CD14-positive monocyte (primary cell): ENCODE data around the gene MSANTD3. TPM values are rescaled to one million over a fixed set of nuclear protein-coding genes. Genes with fewer than 3 reads are reported as not detected.

ENCODE experiments used
- DNase-seq, 3 donors: peaks; one replicate each; pipeline ENCODE4 v3.0.0-alpha.2; 2011 to 2022
- H2AFZ ChIP-seq: 2 replicates; pipeline ENCODE4 v1.6.0; 2012; ENCODE audit warnings: mild to moderate bottlenecking, low read depth, low read length, inconsistent platforms; ENCODE audit not compliant: insufficient read depth, poor library complexity, severe bottlenecking
- H3K27ac ChIP-seq, 2 donors: 1 replicate in 1 of 2; 2 replicates in 1 of 2; pipeline ENCODE4 v1.5.1; 2012 to 2013; ENCODE audit warnings: low read length in 2 of 2, control low read depth in 1 of 2, inconsistent platforms in 1 of 2, low read depth in 1 of 2, mild to moderate bottlenecking in 1 of 2
- H3K27me3 ChIP-seq, 2 donors: one replicate each; pipeline versions ENCODE4 v1.6.0 to v1.6.1; 2011 to 2013; ENCODE audit warnings: low read length in 2 of 2; ENCODE audit not compliant: control insufficient read depth in 2 of 2, insufficient read depth in 2 of 2
- H3K36me3 ChIP-seq, 2 donors: replicated peaks in 1 of 2; 1 replicate in 1 of 2; 2 replicates in 1 of 2; pipeline versions ENCODE4 v1.5.1 to v1.6.1; 2012 to 2013; ENCODE audit warnings: low read length in 2 of 2, control low read depth in 1 of 2, inconsistent platforms in 1 of 2, mild to moderate bottlenecking in 1 of 2; ENCODE audit not compliant: insufficient read depth in 2 of 2, control insufficient read depth in 1 of 2
- H3K4me1 ChIP-seq, 2 donors: 1 replicate in 1 of 2; 2 replicates in 1 of 2; pipeline versions ENCODE4 v1.5.1 to v1.6.1; 2012 to 2013; ENCODE audit warnings: low read length in 2 of 2, control low read depth in 1 of 2, inconsistent platforms in 1 of 2, mild to moderate bottlenecking in 1 of 2, moderate library complexity in 1 of 2; ENCODE audit not compliant: insufficient read depth in 2 of 2, control insufficient read depth in 1 of 2
- H3K4me2 ChIP-seq: replicated peaks from 2 replicates; pipeline ENCODE3; 2012; ENCODE audit warnings: low read length, moderate library complexity, mild to moderate bottlenecking; ENCODE audit not compliant: poor library complexity, severe bottlenecking; ENCODE audit errors: extremely low read depth
- H3K4me3 ChIP-seq, 3 experiments: fragments of 200-600 bp in 1 of 3; sonication (generic) in 1 of 3; replicated peaks in 1 of 3; 1 replicate in 2 of 3; 2 replicates in 1 of 3; pipeline ENCODE4 v1.5.1; 2011 to 2013; ENCODE audit warnings: low read length in 3 of 3, mild to moderate bottlenecking in 3 of 3, control low read depth in 2 of 3, low read depth in 2 of 3, inconsistent platforms in 1 of 3, moderate library complexity in 1 of 3
- H3K79me2 ChIP-seq: 2 replicates; pipeline ENCODE4 v1.6.0; 2012; ENCODE audit warnings: mild to moderate bottlenecking, control low read depth, inconsistent platforms, low read length, moderate library complexity; ENCODE audit not compliant: insufficient read depth
- H3K9ac ChIP-seq: 2 replicates; pipeline ENCODE4 v1.6.0; 2017; ENCODE audit warnings: low read length, mild to moderate bottlenecking; ENCODE audit not compliant: insufficient read depth, poor library complexity, severe bottlenecking
- H3K9me3 ChIP-seq, 2 donors: replicated peaks in 1 of 2; 1 replicate in 1 of 2; 2 replicates in 1 of 2; pipeline versions ENCODE4 v1.5.1 to v1.6.1; 2012 to 2013; ENCODE audit warnings: low read length in 2 of 2, control low read depth in 1 of 2; ENCODE audit not compliant: control insufficient read depth in 1 of 2, insufficient read depth in 1 of 2
- H4K20me1 ChIP-seq: 2 replicates; pipeline ENCODE4 v1.6.0; 2012; ENCODE audit warnings: mild to moderate bottlenecking, low read length, control low read depth, moderate library complexity; ENCODE audit not compliant: insufficient read depth
- H3K27ac Mint-ChIP-seq, 7 donors: one replicate each; pipeline ENCODE4 v1.8.0; 2020; ENCODE audit warnings: mild to moderate bottlenecking in 7 of 7, mixed read lengths in 7 of 7, moderate library complexity in 6 of 7, inconsistent platforms in 2 of 7
- H3K27me3 Mint-ChIP-seq, 3 donors: one replicate each; pipeline ENCODE4 v1.8.0; 2021 to 2022; ENCODE audit warnings: low read depth in 3 of 3, mild to moderate bottlenecking in 3 of 3, mixed read lengths in 3 of 3, moderate library complexity in 3 of 3, inconsistent platforms in 1 of 3
- H3K36me3 Mint-ChIP-seq, 2 donors: one replicate each; pipeline ENCODE4 v1.8.0; 2020; ENCODE audit warnings: mixed read lengths in 2 of 2, inconsistent platforms in 1 of 2, mild to moderate bottlenecking in 1 of 2
- H3K4me1 Mint-ChIP-seq: one replicate; pipeline ENCODE4 v1.8.0; 2020; ENCODE audit warnings: mild to moderate bottlenecking, mixed read lengths
- H3K4me3 Mint-ChIP-seq, 2 donors: one replicate each; pipeline ENCODE4 v1.8.0; 2020; ENCODE audit warnings: mild to moderate bottlenecking in 2 of 2, mixed read lengths in 2 of 2, moderate library complexity in 1 of 2
- H3K9me3 Mint-ChIP-seq, 7 donors: one replicate each; pipeline ENCODE4 v1.8.0; 2020 to 2022; ENCODE audit warnings: mixed read lengths in 7 of 7, mild to moderate bottlenecking in 6 of 7, moderate library complexity in 6 of 7, inconsistent platforms in 2 of 7
- WGBS: methylation state at CpG from one replicate; pipeline ENCODE4 v1.1.5; 2013; ENCODE audit warnings: missing lambda C conversion rate; ENCODE audit not compliant: insufficient coverage; 5-methylcytosine and 5-hydroxymethylcytosine counted together
- intact Hi-C, 2 donors: fragments of 100-400 bp; cut with micrococcal nuclease; formaldehyde crosslinking; loops; one replicate each; pipeline versions ENCODE4 v1.15.0 to v1.15.1; 2023
- polyA plus RNA-seq, 3 donors: library from polyadenylated mRNA; depleted of rRNA in 1 of 3; unstranded in 2 of 3; stranded (reverse) in 1 of 3; fragments of 300-500 nt in 2 of 3; fragments of >200 nt in 1 of 3; fragmentation: Illumina TruSeq in 2 of 3; gene quantifications; 1 replicate in 2 of 3; 2 replicates in 1 of 3; pipeline ENCODE4 v1.2.3, GENCODE V29; 2012 to 2021
- TF ChIP-seq, protein P1 (sequence below): fragments of 200-600 bp; IDR thresholded peaks from one replicate; pipeline ENCODE4 v1.8.0; 2022; ENCODE audit warnings: antibody characterized with exemption, mild to moderate bottlenecking

MSANTD3 gene
- polyA plus RNA-seq, 3 donors = 0.82 to 1.7 (median 1.1) TPM

DNA sequence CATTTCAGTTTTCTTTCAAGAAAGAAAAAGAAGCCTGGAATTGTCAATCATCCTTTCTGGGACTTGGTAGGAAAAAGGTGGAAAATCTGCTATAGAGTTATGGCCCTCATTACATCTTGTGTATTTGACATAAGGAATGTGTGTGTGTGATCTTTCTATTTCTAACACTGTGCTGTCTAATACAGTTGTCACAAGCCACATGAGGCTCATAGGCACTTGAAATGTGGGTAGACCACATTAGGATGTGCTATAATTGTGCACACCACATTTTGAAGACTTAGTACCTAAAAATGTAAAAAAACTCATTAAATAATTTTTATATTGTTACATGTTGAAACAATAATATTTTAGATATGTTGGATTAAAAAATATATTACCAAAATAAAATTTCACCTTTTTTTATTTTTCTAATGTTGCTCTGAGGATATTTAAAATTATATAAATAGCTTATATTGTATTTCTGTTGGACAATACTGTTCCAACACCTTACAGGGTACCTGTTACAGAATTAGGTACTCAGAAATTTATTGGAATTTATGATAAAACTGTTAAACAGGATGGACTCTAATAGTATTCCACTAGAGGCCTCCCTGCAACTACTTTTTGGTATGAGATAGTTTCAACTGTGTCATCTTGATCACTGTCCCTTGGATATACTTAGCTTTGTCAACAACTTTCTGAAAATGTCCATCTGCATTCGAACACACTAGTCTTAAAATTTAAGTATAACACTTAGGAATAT lies 18.4 kb downstream of the MSANTD3 start:
- no peaks in the 10 kb centered on the region for H3K79me2 ChIP-seq
- Mint-ChIP-seq H3K27me3 (peaks cover 0 to 1% (median 0%) of the 10 kb centered on the region in 3 donors), H3K36me3 (peaks cover 1 to 20% of the 10 kb centered on the region in 2 donors), H3K4me1 (peaks cover 13% of the 10 kb centered on the region), H3K4me3 (no peak overlapping the region), H3K27ac (no peak overlapping the region), H3K9me3 (no peaks in the 10 kb centered on the region)
- no peaks in the 10 kb centered on the region for H3K9me3 ChIP-seq
- H4K20me1 ChIP-seq = no peaks in the 10 kb centered on the region
- no peak overlapping the region for H2AFZ ChIP-seq
- H3K4me3 ChIP-seq = no peak overlapping the region
- TF ChIP-seq, protein P1, sequence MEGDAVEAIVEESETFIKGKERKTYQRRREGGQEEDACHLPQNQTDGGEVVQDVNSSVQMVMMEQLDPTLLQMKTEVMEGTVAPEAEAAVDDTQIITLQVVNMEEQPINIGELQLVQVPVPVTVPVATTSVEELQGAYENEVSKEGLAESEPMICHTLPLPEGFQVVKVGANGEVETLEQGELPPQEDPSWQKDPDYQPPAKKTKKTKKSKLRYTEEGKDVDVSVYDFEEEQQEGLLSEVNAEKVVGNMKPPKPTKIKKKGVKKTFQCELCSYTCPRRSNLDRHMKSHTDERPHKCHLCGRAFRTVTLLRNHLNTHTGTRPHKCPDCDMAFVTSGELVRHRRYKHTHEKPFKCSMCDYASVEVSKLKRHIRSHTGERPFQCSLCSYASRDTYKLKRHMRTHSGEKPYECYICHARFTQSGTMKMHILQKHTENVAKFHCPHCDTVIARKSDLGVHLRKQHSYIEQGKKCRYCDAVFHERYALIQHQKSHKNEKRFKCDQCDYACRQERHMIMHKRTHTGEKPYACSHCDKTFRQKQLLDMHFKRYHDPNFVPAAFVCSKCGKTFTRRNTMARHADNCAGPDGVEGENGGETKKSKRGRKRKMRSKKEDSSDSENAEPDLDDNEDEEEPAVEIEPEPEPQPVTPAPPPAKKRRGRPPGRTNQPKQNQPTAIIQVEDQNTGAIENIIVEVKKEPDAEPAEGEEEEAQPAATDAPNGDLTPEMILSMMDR = no peak
- H3K9ac ChIP-seq = no peak overlapping the region
- WGBS = no CpG with 5 or more reads among the region's 1 CpG
- intact Hi-C loops = no loop called here
- no peak overlapping the region for H3K4me2 ChIP-seq
- H3K27ac ChIP-seq = no peak overlapping the region
- no peaks in the 10 kb centered on the region for H3K27me3 ChIP-seq
- peaks cover 5 to 7% of the 10 kb centered on the region in 2 donors for H3K4me1 ChIP-seq
- H3K36me3 ChIP-seq = no peaks in the 10 kb centered on the region
- DNase-seq = no peak

DNA sequence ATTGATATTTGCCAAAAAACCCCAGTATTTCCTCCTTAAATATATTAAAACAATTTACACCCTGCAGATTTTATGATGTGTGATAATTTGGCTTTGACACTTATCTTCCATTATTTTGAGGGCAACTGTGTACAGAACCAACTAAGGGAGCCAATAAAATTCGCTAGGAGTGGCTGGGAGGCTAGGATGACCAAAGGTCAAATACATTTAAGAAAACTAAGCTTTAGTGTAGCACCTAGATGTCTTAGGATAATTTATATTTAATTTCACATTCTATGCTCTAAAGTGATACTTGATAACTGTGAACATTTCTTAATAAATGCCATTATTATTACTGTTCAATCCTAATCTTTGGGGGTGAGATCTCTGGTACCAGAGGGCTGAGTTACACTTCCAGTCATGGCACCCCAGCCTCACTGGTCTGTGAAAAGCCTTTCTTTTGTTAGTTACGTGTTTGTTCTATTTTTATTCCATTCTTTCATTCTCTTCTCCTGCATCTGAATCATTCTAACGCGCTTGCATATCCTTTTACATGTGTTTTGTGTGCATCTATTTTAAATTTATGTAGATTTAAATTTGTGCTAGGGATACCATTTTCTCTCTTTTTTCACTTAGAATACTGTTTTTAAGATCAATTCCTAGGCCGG lies 19.1 kb downstream of the MSANTD3 start:
- Histone ChIP-seq H3K79me2 (no peaks in the 10 kb centered on the region), H3K9ac (no peak overlapping the region), H3K4me2 (no peak overlapping the region), H4K20me1 (no peaks in the 10 kb centered on the region), H2AFZ (no peak overlapping the region), H3K4me3 (no peak overlapping the region), H3K36me3 (no peaks in the 10 kb centered on the region), H3K27ac (no peak overlapping the region), H3K9me3 (no peaks in the 10 kb centered on the region), H3K27me3 (no peaks in the 10 kb centered on the region), H3K4me1 (peaks cover 5 to 7% of the 10 kb centered on the region in 2 donors)
- TF ChIP-seq, protein P1 = no peak
- Mint-ChIP-seq H3K27me3 (peaks cover 0 to 1% (median 0%) of the 10 kb centered on the region in 3 donors), H3K36me3 (peaks cover 1 to 20% of the 10 kb centered on the region in 2 donors), H3K27ac (peak overlapping the region in 1 of 7 donors; percentile 15), H3K4me1 (peaks cover 13% of the 10 kb centered on the region), H3K9me3 (no peaks in the 10 kb centered on the region), H3K4me3 (no peak overlapping the region)
- intact Hi-C loops = no loop called here
- no peak for DNase-seq
- 100% methylated on average over 1 of the region's 5 CpGs for WGBS
